SK-N-SH (cell line): ENCODE measurements around the gene DYRK2. TPM values are rescaled to one million over a fixed set of nuclear protein-coding genes. Genes with fewer than 3 reads are reported as not detected.

Experiments used
- CTCF ChIA-PET: fragments of 300-600, 350-600 bp; formaldehyde crosslinking; extraction: SDS; loops from one replicate; lab custom pipeline; 2021; lab: Yijun Ruan, JAX
- POLR2A ChIA-PET: fragments of 350-600 bp; sonication (Branson Sonifier 250); formaldehyde crosslinking; extraction: SDS; loops from one replicate; lab custom pipeline; 2020; ENCODE audit warnings: antibody characterized with exemption, inconsistent platforms; lab: Yijun Ruan, JAX
- DNase-seq: peaks from one replicate; pipeline ENCODE4 v3.0.0; 2012
- H2AFZ ChIP-seq: fragments of 200-600 bp; sonication (generic); 2 replicates; pipeline ENCODE4 v1.8.1; 2016; ENCODE audit warnings: antibody characterized with exemption, mild to moderate bottlenecking, low read depth
- H3F3A ChIP-seq: fragments of 200-600 bp; sonication (generic); replicated peaks from 2 replicates; pipeline ENCODE3; 2016; ENCODE audit warnings: antibody characterized with exemption, mild to moderate bottlenecking; ENCODE audit not compliant: insufficient read depth
- H3K27ac ChIP-seq, 2 experiments: fragments of 200-500 bp in 1 of 2; fragments of 200-600 bp in 1 of 2; sonication (Bioruptor generic) in 1 of 2; sonication (generic), shearing (Covaris generic) in 1 of 2; 2 replicates each; pipeline versions ENCODE4 v1.5.1 to v1.6.1; 2014 to 2016; ENCODE audit warnings: low read depth in 2 of 2, inconsistent platforms in 1 of 2, low read length in 1 of 2, mild to moderate bottlenecking in 1 of 2, mixed read lengths in 1 of 2
- H3K27me3 ChIP-seq: fragments of 200-600 bp; sonication (generic), shearing (Covaris generic); 2 replicates; pipeline ENCODE4 v1.6.1; 2016; ENCODE audit warnings: mixed run types; ENCODE audit not compliant: insufficient read depth
- H3K36me3 ChIP-seq, 2 experiments: fragments of 200-500 bp in 1 of 2; fragments of 200-600 bp in 1 of 2; sonication (Bioruptor generic) in 1 of 2; sonication (generic) in 1 of 2; replicated peaks in 1 of 2; 2 replicates each; pipeline versions ENCODE3 to v1.5.1; 2014 to 2016; ENCODE audit warnings: low read length in 1 of 2, mild to moderate bottlenecking in 1 of 2; ENCODE audit not compliant: insufficient read depth in 2 of 2, control insufficient read depth in 1 of 2
- H3K4me1 ChIP-seq, 2 experiments: fragments of 200-500 bp in 1 of 2; fragments of 200-600 bp in 1 of 2; sonication (Bioruptor generic) in 1 of 2; sonication (generic), shearing (Covaris generic) in 1 of 2; 2 replicates each; pipeline versions ENCODE4 v1.5.1 to v1.6.1; 2014 to 2016; ENCODE audit warnings: low read depth in 1 of 2, low read length in 1 of 2, mixed run types in 1 of 2; ENCODE audit not compliant: insufficient read depth in 2 of 2, control insufficient read depth in 1 of 2
- H3K4me2 ChIP-seq: fragments of 200-600 bp; sonication (generic), shearing (Covaris generic); 2 replicates; pipeline ENCODE4 v1.6.1; 2017; ENCODE audit warnings: mixed run types
- H3K4me3 ChIP-seq, 2 experiments: fragments of 200-500 bp in 1 of 2; fragments of 200-600 bp in 1 of 2; sonication (Bioruptor generic) in 1 of 2; sonication (generic), shearing (Covaris generic) in 1 of 2; 2 replicates each; pipeline versions ENCODE4 v1.5.1 to v1.8.1; 2014 to 2016; ENCODE audit warnings: low read depth in 2 of 2, inconsistent platforms in 1 of 2, low read length in 1 of 2, mild to moderate bottlenecking in 1 of 2, mixed read lengths in 1 of 2, moderate library complexity in 1 of 2
- H3K79me2 ChIP-seq: fragments of 200-600 bp; sonication (generic); 2 replicates; pipeline ENCODE4 v1.8.1; 2017; ENCODE audit warnings: mild to moderate bottlenecking; ENCODE audit not compliant: insufficient read depth
- H3K9ac ChIP-seq: fragments of 200-600 bp; sonication (generic); 2 replicates; pipeline ENCODE4 v1.6.1; 2017; ENCODE audit warnings: mixed run types
- H3K9me2 ChIP-seq: fragments of 200-600 bp; sonication (generic); 2 replicates; pipeline ENCODE4 v1.6.1; 2017; ENCODE audit warnings: mixed run types
- H3K9me3 ChIP-seq: fragments of 200-600 bp; sonication (generic); 2 replicates; pipeline ENCODE4 v1.6.1; 2017; ENCODE audit warnings: mixed run types, mild to moderate bottlenecking, moderate library complexity
- H4K20me1 ChIP-seq: fragments of 200-600 bp; sonication (generic); 2 replicates; pipeline ENCODE4 v1.6.1; 2017; ENCODE audit warnings: mild to moderate bottlenecking, mixed run types; ENCODE audit not compliant: insufficient read depth
- CTCF ChIP-seq: fragments of 200-600 bp; sonication (generic); IDR thresholded peaks from 2 replicates; pipeline ENCODE4 v1.6.1; 2017; ENCODE audit warnings: antibody characterized with exemption, mild to moderate bottlenecking, moderate library complexity
- ELF1 ChIP-seq: IDR thresholded peaks from 2 replicates; pipeline ENCODE4 v1.4.0; 2012
- EP300 ChIP-seq, 2 experiments: IDR thresholded peaks; 2 replicates each; pipeline versions ENCODE4 v1.4.0 to v1.6.1; 2012; ENCODE audit warnings: borderline replicate concordance in 1 of 2, low read depth in 1 of 2, low read length in 1 of 2
- EZH2phosphoT487 ChIP-seq: fragments of 200-600 bp; sonication (generic); IDR thresholded peaks from 2 replicates; pipeline ENCODE4 v1.6.1; 2017; ENCODE audit warnings: low read depth, mixed run types, mild to moderate bottlenecking, antibody characterized with exemption, moderate library complexity, borderline replicate concordance
- FOSL2 ChIP-seq: IDR thresholded peaks from 2 replicates; pipeline ENCODE4 v1.4.0; 2012; ENCODE audit warnings: low read depth, mild to moderate bottlenecking, moderate library complexity, borderline replicate concordance
- FOXJ3 ChIP-seq: sonication (generic); formaldehyde crosslinking; IDR thresholded peaks from 2 replicates; pipeline ENCODE4 v1.5.1; 2020; ENCODE audit warnings: mild to moderate bottlenecking, missing genetic modification reagents
- FOXM1 ChIP-seq: IDR thresholded peaks from 2 replicates; pipeline ENCODE4 v1.4.0; 2012; ENCODE audit warnings: low read depth, mild to moderate bottlenecking
- GABPA ChIP-seq: IDR thresholded peaks from 2 replicates; pipeline ENCODE4 v1.4.0; 2012; ENCODE audit warnings: low read depth, mild to moderate bottlenecking
- GATA2 ChIP-seq: sonication (generic); formaldehyde crosslinking; IDR thresholded peaks from 2 replicates; pipeline ENCODE4 v1.5.0; 2020; ENCODE audit warnings: mild to moderate bottlenecking, missing genetic modification reagents
- IRF3 ChIP-seq: fragments of 150-350 bp; IDR thresholded peaks from 2 replicates; pipeline ENCODE4 v1.6.1; 2016; ENCODE audit warnings: mild to moderate bottlenecking, low read depth, low read length
- JUND ChIP-seq: IDR thresholded peaks from 2 replicates; pipeline ENCODE4 v1.4.0; 2012
- NFIC ChIP-seq: IDR thresholded peaks from 2 replicates; pipeline ENCODE4 v1.4.0; 2012; ENCODE audit warnings: borderline replicate concordance
- POLR2AphosphoS5 ChIP-seq: IDR thresholded peaks from 2 replicates; pipeline ENCODE4 v1.6.1; 2012; ENCODE audit warnings: low read depth, low read length
- RAD21 ChIP-seq: IDR thresholded peaks from 2 replicates; pipeline ENCODE4 v1.6.1; 2012; ENCODE audit warnings: mild to moderate bottlenecking, low read length
- RCOR1 ChIP-seq: fragments of 150-350 bp; IDR thresholded peaks from 2 replicates; pipeline ENCODE4 v1.6.1; 2017; ENCODE audit warnings: antibody characterized with exemption, low read length
- RXRA ChIP-seq: IDR thresholded peaks from 2 replicates; pipeline ENCODE4 v1.4.0; 2012; ENCODE audit warnings: low read depth, mild to moderate bottlenecking, borderline replicate concordance
- SIN3A ChIP-seq: IDR thresholded peaks from 2 replicates; pipeline ENCODE4 v1.6.1; 2012; ENCODE audit warnings: low read depth, mild to moderate bottlenecking, low read length, moderate library complexity, borderline replicate concordance
- SMC3 ChIP-seq: IDR thresholded peaks from 2 replicates; pipeline ENCODE4 v1.6.1; 2012; ENCODE audit warnings: low read depth, low read length, improper control_type of control experiment
- TAF1 ChIP-seq: IDR thresholded peaks from 2 replicates; pipeline ENCODE4 v1.6.1; 2012; ENCODE audit warnings: low read depth, mild to moderate bottlenecking, low read length, moderate library complexity, borderline replicate concordance
- TCF12 ChIP-seq: IDR thresholded peaks from 2 replicates; pipeline ENCODE4 v1.4.0; 2012
- TEAD4 ChIP-seq: IDR thresholded peaks from 2 replicates; pipeline ENCODE4 v1.4.0; 2012; ENCODE audit warnings: mild to moderate bottlenecking, borderline replicate concordance; ENCODE audit not compliant: insufficient read depth
- WGBS: methylation state at CpG from one replicate; pipeline ENCODE4 v1.1.6; 2017; ENCODE audit warnings: low lambda C conversion rate; 5-methylcytosine and 5-hydroxymethylcytosine counted together
- polyA plus RNA-seq, 3 experiments: library from polyadenylated mRNA; depleted of rRNA; stranded (reverse); fragments of >200 nt; gene quantifications; 2 replicates each; pipeline ENCODE4 v1.2.3, GENCODE V29; 2012
- TF ChIP-seq, protein P1 (sequence below): IDR thresholded peaks from 2 replicates; pipeline ENCODE4 v1.4.0; 2012; ENCODE audit warnings: low read depth, borderline replicate concordance
- TF ChIP-seq, protein P2 (sequence below): IDR thresholded peaks from 2 replicates; pipeline ENCODE4 v1.4.0; 2012; ENCODE audit warnings: low read depth, borderline replicate concordance
- TF ChIP-seq, protein P3 (sequence below): IDR thresholded peaks from 2 replicates; pipeline ENCODE4; 2012
- TF ChIP-seq, protein P4 (sequence below): fragments of 150-350 bp; IDR thresholded peaks from 2 replicates; pipeline ENCODE4 v1.6.1; 2017; ENCODE audit warnings: antibody characterized with exemption, low read length, low read depth, borderline replicate concordance

The DYRK2 gene
- polyA plus RNA-seq, 1 of the 3 experiments (the other 2 are of a cell fraction), result 48.8 TPM

DNA sequence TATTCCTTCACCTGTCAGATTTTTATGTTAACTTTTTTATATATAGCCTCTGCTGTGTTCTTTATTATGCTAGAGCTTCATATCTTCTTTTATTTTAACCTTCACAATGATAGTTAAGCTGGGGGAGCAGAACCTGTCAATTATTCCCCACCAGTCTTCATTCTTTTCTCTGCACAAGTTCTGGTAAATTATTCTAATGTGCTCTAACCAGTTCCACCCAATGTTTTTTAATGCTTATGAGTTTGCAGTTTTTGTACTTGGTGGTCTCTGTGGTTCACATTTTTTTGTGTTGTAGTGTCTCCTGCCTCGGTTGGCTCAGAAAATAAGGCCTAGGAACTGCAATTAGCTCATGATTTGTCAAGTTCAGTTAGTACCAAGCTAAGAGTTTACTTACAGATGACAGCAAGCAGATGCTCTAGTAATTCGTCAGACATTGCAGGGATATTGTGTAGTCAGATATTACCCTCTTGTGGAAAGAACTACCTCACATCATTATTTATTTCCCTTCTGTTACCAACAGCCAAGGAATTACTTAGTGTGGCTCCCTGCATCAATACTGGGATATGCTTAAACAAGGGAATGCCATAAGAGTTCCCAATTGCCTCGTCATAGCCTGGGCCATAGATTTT lies 14.5 kb downstream of the DYRK2 start:
- no peaks in the 10 kb centered on the region for H3K9me3 ChIP-seq
- H4K20me1 ChIP-seq, result peaks cover 3% of the 10 kb centered on the region; the same call in 1 of the 2 replicates
- peak overlapping the region; percentile 39 to 96 for H3K27ac ChIP-seq
- POLR2A ChIA-PET, result no interaction called here
- CTCF ChIA-PET, result interaction anchor here (1.2 to 1.4 kb wide), 2 partner anchors 12 to 280 kb away, joined by 3 to 4 read pairs; no protein-coding TSS in a partner anchor
- no peak overlapping the region for H2AFZ ChIP-seq
- H3K4me1 ChIP-seq, result peaks cover 37 to 71% of the 10 kb centered on the region in 2 experiments
- peak overlapping the region; percentile 41 for H3K4me2 ChIP-seq
- peaks cover 94% of the 10 kb centered on the region for H3K79me2 ChIP-seq
- H3K36me3 ChIP-seq, result peaks cover 36 to 63% of the 10 kb centered on the region in 2 experiments
- H3K4me3 ChIP-seq, result no peak overlapping the region
- DNase-seq, result no peak
- 26% methylated on average over 3 of the region's 3 CpGs for WGBS
- H3K9me2 ChIP-seq, result no peaks in the 10 kb centered on the region
- peak overlapping the region; percentile 36 for H3K9ac ChIP-seq
- H3K27me3 ChIP-seq, result no peaks in the 10 kb centered on the region
- H3F3A ChIP-seq, result peaks cover 56% of the 10 kb centered on the region
- TF ChIP-seq GABPA (no peak), TEAD4 (peak; percentile 98), IRF3 (no peak), NFIC (peak; percentile 89), POLR2AphosphoS5 (peak; percentile 91; the same call in 1 of the 2 replicates), FOXM1 (peak; percentile 94; the same call in 1 of the 2 replicates), RXRA (peak; percentile 87), TCF12 (peak; percentile 99), EZH2phosphoT487 (no peak), SIN3A (peak; percentile 83), CTCF (peak; percentile 30), GATA2 (no peak), FOSL2 (peak; percentile 91), ELF1 (peak; percentile 21; the same call in 1 of the 2 replicates), EP300 (IDR thresholded peaks at IDR 0.05; ENCODE audit: borderline replicate concordance in 1 of 2, low read depth in 1 of 2, low read length in 1 of 2) (peak; percentile 58 to 98), SMC3 (peak; percentile 24; the same call in 1 of the 2 replicates), RAD21 (peak; percentile 38), JUND (peak; percentile 97), TAF1 (peak; percentile 44; the same call in 1 of the 2 replicates), FOXJ3 (CRISPR knock-in tag) (no peak), RCOR1 (0 out of 2 replicates have a peak, but pooled peaks have one; percentile 7)
- TF ChIP-seq, protein P1, sequence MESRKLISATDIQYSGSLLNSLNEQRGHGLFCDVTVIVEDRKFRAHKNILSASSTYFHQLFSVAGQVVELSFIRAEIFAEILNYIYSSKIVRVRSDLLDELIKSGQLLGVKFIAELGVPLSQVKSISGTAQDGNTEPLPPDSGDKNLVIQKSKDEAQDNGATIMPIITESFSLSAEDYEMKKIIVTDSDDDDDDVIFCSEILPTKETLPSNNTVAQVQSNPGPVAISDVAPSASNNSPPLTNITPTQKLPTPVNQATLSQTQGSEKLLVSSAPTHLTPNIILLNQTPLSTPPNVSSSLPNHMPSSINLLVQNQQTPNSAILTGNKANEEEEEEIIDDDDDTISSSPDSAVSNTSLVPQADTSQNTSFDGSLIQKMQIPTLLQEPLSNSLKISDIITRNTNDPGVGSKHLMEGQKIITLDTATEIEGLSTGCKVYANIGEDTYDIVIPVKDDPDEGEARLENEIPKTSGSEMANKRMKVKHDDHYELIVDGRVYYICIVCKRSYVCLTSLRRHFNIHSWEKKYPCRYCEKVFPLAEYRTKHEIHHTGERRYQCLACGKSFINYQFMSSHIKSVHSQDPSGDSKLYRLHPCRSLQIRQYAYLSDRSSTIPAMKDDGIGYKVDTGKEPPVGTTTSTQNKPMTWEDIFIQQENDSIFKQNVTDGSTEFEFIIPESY, result peak; percentile 83
- TF ChIP-seq, protein P2, sequence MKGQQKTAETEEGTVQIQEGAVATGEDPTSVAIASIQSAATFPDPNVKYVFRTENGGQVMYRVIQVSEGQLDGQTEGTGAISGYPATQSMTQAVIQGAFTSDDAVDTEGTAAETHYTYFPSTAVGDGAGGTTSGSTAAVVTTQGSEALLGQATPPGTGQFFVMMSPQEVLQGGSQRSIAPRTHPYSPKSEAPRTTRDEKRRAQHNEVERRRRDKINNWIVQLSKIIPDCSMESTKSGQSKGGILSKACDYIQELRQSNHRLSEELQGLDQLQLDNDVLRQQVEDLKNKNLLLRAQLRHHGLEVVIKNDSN, result 0 out of 2 replicates have a peak, but pooled peaks have one; percentile 33
- TF ChIP-seq, protein P3, sequence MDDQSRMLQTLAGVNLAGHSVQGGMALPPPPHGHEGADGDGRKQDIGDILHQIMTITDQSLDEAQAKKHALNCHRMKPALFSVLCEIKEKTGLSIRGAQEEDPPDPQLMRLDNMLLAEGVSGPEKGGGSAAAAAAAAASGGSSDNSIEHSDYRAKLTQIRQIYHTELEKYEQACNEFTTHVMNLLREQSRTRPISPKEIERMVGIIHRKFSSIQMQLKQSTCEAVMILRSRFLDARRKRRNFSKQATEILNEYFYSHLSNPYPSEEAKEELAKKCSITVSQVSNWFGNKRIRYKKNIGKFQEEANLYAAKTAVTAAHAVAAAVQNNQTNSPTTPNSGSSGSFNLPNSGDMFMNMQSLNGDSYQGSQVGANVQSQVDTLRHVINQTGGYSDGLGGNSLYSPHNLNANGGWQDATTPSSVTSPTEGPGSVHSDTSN, result peak; percentile 99
- TF ChIP-seq, protein P4, sequence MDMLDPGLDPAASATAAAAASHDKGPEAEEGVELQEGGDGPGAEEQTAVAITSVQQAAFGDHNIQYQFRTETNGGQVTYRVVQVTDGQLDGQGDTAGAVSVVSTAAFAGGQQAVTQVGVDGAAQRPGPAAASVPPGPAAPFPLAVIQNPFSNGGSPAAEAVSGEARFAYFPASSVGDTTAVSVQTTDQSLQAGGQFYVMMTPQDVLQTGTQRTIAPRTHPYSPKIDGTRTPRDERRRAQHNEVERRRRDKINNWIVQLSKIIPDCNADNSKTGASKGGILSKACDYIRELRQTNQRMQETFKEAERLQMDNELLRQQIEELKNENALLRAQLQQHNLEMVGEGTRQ, result no peak
